Activated T-cell treated with anti-CD3 and anti-CD28 coated beads for 1 hour (primary cell): ENCODE results near the gene CNN1.
"Not testable (repeated sequence)": the region's sequence is repeated elsewhere in the genome, so short reads cannot be mapped to it uniquely, and the experiment has no call there.

Experiments used
- DNase-seq: peaks from one replicate; pipeline ENCODE4 v3.0.0-alpha.2; 2020; ENCODE audit warnings: low read depth

CNN1 gene

GRCh38 chr19:11534948-11535347 is 3.7 kb upstream of the CNN1 start:
- no peak for DNase-seq

GRCh38 chr19:11535792-11536595 is 2.7 kb upstream of the CNN1 start:
- peak; percentile 76 for DNase-seq

DNA sequence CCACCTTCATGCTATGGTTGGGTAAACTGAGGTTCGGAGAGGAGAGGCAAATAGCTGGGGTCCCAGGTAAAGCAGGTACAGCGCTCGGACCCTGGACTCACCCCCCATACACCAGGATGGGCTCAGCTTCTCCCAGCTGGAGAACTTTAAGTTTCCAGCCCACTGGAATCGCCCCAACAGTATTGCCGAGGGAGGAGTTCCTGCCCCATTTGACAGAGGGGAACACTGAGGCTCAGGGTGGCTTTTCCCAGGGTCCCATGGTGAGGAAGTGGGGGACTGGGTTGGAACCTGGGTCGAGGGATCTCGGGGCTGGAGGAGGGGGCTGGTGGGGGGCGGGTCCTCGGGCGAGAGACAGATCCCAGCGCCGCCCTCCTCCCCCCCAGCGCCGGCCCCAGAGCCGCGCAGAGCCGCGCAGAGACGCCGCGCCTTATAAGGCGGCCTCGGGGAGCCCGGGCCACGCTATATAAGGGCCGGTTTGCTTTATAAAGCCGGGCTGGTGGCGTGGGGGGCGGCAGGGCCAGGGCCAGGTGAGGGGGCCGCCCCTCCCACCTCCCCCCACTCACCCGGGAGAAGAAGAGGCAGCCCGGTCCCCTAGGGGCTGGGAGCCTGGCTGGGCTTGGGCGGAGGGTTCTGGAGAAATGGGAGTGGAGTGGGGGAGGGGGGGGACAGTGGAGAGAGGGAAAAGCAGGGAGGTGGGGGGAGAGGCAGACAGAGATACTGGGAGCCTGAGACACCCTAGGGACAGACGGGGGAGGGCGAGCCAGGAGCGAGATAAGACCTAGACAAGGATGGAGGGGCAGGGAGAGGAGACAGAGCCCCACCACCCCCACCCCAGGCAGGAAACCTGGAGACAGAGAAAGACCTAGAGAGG is 1.1 kb downstream of the CNN1 start:
- no peak for DNase-seq

DNA sequence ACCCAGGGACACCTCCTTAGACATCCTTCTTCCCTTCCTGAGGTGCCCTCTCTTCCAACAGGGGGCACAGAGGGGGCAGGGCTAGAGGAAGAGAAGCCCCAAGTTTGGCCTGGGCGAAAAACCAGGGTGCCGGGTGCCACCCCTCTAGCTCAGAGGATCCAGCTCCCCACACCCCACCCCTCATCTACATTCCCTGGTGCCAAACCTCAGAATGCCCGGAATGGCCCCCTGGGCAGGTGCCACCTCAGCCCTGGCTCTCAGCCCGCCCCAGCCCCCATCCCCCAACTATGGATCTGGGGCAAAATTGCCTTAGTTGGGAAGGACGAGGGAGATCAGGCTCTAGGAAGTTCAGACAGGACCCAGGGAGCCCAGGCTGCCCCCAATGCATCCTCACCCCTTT is 2.0 kb downstream of the CNN1 start:
- no peak for DNase-seq

DNA sequence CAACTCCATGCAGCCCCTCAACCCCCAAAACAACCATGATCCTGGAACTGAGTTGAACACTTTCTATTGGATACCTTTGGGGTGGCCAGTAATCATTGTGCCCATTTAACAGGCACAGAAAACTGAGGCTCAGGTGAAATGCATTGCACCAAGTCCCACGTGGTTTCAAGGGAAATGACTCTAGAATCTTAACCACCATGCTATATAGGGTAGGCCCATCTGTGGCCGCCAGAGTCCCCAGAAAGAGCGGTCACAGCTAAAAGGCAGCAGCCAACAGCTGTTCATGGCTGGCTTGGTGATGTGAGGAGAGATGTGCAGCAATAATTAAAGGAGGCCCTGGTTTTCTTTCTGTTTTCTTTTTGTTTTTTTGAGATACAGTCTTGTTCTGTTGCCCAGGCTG is 2.6 kb downstream of the CNN1 start:
- DNase-seq: no peak

DNA sequence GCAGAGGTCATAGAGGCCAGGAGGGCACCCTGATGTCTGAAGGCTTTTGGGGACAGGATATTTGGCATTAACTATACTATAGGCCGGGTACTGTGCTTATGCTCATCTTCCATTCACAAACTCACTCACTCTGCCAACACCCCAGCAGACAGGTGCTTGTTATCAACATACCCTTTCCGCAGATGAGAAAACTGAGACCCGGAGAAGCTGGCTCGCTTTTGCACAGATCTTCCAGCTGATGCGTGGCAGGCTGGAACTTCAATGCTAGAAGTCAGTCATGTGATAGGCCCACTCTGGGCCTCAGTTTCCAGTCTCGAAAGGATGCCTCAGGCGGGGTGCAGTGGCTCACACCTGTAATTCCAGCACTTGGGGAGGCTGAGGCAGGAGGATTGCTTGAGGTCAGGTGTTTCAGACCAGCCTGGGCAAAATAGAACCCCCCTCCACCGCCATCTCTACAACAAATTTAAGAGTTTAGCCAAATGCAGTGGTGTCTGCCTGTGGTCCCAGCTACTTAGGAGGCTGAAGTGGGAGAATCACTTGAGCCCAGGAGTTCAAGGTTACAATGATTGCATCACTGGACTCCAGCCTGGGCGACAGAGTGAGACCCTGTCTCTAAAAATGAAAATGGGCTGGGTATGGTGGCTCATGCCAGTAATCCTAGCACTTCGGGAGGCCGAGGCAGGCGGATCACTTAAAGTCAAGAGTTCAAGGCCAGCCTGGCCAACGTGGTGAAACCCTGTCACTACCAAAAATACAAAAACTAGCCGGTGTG is 9.5 kb downstream of the CNN1 start:
- no peak for DNase-seq

DNA sequence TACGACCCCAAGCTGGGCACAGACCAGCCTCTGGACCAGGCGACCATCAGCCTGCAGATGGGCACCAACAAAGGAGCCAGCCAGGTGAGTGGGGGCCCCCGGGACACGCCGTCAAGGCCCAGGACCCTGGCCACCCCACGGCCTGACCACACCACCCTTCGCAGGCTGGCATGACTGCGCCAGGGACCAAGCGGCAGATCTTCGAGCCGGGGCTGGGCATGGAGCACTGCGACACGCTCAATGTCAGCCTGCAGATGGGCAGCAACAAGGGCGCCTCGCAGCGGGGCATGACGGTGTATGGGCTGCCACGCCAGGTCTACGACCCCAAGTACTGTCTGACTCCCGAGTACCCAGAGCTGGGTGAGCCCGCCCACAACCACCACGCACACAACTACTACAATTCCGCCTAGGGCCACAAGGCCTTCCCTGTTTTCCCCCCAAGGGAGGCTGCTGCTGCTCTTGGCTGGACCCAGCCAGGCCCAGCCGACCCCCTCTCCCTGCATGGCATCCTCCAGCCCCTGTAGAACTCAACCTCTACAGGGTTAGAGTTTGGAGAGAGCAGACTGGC is 10.8 kb downstream of the CNN1 start:
- DNase-seq: no peak

DNA sequence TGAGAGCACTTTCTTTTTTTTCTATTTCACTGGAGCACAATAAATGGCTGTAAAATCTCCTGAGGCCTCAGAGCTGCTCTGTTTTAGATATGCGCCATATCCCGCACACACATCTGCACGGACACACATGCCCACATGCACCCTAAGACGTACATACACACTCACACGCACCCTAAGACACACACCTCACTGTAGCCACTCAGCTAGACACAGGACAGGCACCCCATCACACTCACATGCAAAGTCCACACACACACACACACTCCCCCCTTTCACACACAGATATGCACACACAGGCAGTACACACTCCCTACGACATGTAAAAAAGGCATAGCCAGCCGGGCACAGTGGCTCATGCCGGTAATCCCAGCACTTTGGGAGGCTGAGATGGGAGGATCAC is 11.6 kb downstream of the CNN1 start:
- no peak for DNase-seq

DNA sequence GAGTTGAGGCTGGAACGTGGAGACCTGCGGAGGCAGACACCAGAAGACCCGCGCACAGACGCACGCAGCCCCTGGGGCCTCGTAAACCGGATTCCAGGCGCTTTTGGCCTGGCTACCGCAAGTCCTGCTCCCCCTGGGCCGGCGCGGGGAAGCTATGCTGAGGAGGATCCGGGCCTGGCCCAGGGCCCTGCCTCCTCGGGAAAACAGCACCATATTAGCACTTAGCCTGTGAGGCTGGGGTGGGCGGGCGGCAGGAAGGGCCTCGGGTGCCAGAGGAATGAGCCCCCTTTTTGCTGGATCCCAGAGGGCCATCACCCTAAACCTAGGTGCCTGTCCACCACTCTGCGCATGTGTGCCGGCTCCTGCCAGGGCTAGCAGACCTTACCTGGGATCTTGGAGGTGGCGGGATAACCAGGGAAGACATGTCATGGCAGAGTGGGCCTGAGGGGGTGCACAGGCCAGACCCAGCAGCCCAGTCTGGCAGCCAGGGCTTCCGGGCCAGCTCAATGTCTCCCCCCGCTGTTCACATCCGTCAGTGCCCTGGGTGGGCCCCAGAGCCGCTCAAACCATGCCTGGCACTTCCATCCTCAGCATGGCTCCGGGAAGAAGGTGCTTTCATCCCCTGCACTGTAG is 13.1 kb downstream of the CNN1 start:
- DNase-seq: no peak

GRCh38 chr19:11552666-11553372 is 14.2 kb downstream of the CNN1 start:
- DNase-seq: no peak

- DNase-seq: no peak
Measured at GRCh38 chr19:11554160-11554559, 15.5 kb downstream of the CNN1 start.

- no peak for DNase-seq
Measured at GRCh38 chr19:11555246-11555645, 16.6 kb downstream of the CNN1 start.

DNA sequence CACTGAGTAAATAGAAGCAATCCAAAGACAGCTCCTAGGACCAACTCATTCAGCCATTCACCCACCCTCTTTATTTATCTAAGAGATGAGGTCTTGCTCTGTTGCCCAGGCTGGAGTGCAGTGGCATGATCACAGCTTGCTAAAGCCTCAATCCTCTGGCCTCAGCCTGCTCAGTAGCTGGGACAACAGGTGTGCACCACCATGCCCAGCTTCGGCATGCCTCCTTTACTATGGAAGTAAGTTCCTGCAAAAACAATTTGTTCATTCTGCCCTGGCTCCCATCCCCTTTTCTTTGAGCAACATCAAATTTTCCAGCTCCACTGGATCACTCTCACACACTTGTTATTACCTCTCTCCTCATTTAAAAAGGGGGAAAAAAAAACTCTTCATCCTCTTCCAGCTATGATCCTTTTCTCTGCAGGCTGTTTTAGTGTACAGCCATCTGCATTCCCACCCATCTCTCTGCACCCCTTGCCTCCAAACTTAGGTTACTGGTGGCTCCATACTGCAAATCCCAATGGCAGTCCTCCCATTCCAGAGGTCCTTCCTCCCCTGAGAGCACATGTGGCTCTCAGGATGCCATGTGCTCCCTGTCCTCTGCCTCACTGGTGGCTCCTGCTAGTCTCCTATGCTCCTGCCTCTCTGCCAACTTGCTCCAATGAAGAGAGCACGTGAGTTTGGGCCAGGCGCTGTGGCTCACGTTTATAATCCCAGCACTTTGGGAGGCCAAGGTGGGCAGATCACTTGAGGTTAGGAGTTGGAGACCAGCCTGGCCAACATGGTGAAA is 18.2 kb downstream of the CNN1 start:
- DNase-seq: no peak

DNA sequence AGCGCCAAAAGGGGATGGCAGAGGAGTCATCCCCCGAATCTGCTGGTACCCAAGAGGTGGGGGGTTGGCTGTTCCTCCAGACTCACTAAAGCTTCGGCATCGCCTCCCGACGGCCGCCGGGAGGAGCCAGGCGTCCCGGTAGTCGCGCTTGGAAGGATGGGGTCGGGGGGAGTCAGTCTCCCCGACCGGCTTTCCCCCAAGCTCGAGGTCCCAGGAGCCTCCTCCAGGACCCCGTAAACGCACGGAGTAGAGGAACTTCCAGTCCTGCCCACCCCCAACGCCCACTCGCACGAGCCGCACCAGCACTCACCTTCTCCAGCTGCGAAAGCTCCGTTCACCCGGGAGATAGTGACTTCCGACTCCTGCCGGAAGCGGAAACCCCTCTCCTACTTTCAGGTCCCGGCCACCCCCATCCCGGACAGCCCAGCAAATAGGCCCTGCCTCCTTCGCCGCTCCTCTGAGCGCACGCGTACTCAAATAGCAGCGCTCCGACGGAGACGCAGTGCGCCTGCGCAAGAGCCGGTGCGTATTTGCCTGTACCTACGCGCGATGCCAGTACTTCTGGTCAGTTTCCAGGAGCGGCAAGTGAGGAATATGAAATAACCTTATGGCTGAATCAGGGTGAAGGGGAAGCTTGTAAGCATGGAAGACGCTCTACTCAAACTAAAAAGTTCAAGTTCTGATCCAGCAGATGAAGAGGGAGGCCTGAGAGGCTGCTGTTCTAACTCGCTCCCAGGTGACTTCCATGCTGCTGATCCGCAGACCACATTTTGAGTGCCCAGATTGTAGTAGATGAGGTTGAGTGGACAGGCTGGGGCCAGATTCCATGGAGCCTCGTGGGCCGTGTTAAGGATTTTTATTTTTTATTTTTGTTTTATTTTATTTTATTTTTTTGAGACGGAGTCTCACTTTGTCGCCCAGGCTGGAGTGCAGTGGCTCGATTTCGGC is 20.5 kb downstream of the CNN1 start, which contains the start of gene ELOF1:
Gene ELOF1, minus strand, starts transcription at position 350 of the 948 bp plus-strand sequence. CDS start 4,883 bp downstream, outside the sequence.
- DNase-seq: peak; percentile 97

- peak; percentile 20 for DNase-seq
Measured at GRCh38 chr19:11560404-11561051, 21.9 kb downstream of the CNN1 start.

DNA sequence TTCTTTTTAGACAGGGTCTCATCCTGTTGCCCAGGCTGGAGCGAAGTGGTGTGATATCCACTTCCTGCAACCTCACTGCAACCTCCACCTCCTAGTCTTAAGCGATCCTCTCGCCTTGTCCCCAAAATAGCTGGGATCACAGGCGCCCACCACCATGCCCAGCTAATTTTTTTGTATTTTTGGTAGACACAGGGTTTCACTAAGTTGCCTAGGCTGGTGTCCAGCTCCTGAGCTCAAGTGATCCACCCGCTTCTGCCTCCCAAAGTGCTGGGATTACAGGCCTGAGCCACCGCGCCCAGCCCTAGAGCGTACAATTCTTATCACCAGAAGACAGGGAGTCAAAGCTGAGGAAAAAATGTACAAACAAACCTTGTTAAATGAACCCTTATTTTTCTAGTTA is 24.9 kb downstream of the CNN1 start:
- DNase-seq: no peak

- DNase-seq: not testable (repeated sequence)
Measured at GRCh38 chr19:11564082-11564807, 25.6 kb downstream of the CNN1 start.

GRCh38 chr19:11565649-11565980 is 27.0 kb downstream of the CNN1 start:
- not testable (repeated sequence) for DNase-seq
